Stomach (tissue), 9 donors: ENCODE results near the gene NUDT4. TPM values are rescaled to one million over a fixed set of nuclear protein-coding genes. Genes with fewer than 3 reads are reported as not detected.

Experiments
- DNase-seq, 2 donors: peaks; one replicate each; pipeline versions ENCODE4 v3.0.0 to v3.0.0-alpha.2; 2013 to 2019
- H3K27ac ChIP-seq, 5 donors: fragments of 200-600 bp in 4 of 5; sonication (generic) in 4 of 5; one replicate each; pipeline ENCODE4 v1.5.1; 2013 to 2019; ENCODE audit warnings: mild to moderate bottlenecking in 1 of 5, moderate library complexity in 1 of 5
- H3K27me3 ChIP-seq, 3 donors: fragments of 200-600 bp; sonication (generic); one replicate each; pipeline ENCODE4 v1.5.1; 2017 to 2019; ENCODE audit warnings: mixed run types in 1 of 3
- H3K36me3 ChIP-seq, 4 donors: fragments of 200-600 bp; sonication (generic); 1 replicate in 3 of 4; 2 replicates in 1 of 4; pipeline ENCODE4 v1.5.1; 2016 to 2019
- H3K4me1 ChIP-seq, 4 donors: fragments of 200-600 bp; sonication (generic); one replicate each; pipeline ENCODE4 v1.5.1; 2016 to 2019
- H3K4me3 ChIP-seq, 4 donors: fragments of 200-600 bp; sonication (generic) in 3 of 4; one replicate each; pipeline ENCODE4 v1.5.1; 2016 to 2019; ENCODE audit warnings: mild to moderate bottlenecking in 1 of 4
- H3K9me3 ChIP-seq, 4 donors: fragments of 200-600 bp; sonication (generic); one replicate each; pipeline ENCODE4 v1.5.1; 2016 to 2019
- EP300 ChIP-seq: sonication (generic); formaldehyde crosslinking; IDR thresholded peaks from one replicate; pipeline ENCODE4 v1.6.1; 2017; ENCODE audit warnings: antibody characterized with exemption
- POLR2A ChIP-seq, 4 donors: fragments of 450-650 bp; IDR thresholded peaks; one replicate each; pipeline ENCODE4 v1.6.1; 2016; ENCODE audit warnings: antibody characterized with exemption in 4 of 4, control low read depth in 2 of 4, mild to moderate bottlenecking in 1 of 4, moderate library complexity in 1 of 4
- POLR2AphosphoS5 ChIP-seq, 3 donors: sonication (generic); formaldehyde crosslinking; IDR thresholded peaks; one replicate each; pipeline ENCODE4 v1.6.1; 2016; ENCODE audit warnings: antibody characterized with exemption in 3 of 3
- WGBS, 5 donors: extraction: QIAGEN DNeasy Blood & Tissue Kit in 3 of 5; methylation state at CpG; one replicate each; pipeline versions ENCODE4 v1.1.5 to v1.1.7; 2013 to 2018; 5-methylcytosine and 5-hydroxymethylcytosine counted together
- intact Hi-C: fragments of 100-400 bp; cut with DNase I; formaldehyde crosslinking; loops from one replicate; pipeline ENCODE4 v1.15.1; 2023; ENCODE audit warnings: low total_unique reads
- polyA plus RNA-seq, 3 donors: library from polyadenylated mRNA; stranded (reverse); fragments of 200-250 nt; gene quantifications; one replicate each; pipeline ENCODE4 v1.2.3, GENCODE V29; 2013
- total RNA-seq, 5 donors: library from RNA; depleted of rRNA; stranded (reverse); fragments of >200 nt; gene quantifications; one replicate each; pipeline versions ENCODE4 v1.1.0 to v1.2.3, GENCODE V29; 2014 to 2016
- TF ChIP-seq, protein P1 (sequence below), 7 experiments: fragments of 450-650 bp in 4 of 7; fragments of 200-600 bp in 3 of 7; sonication (generic) in 3 of 7; IDR thresholded peaks; one replicate each; pipeline ENCODE4 v1.5.1; 2016 to 2019; ENCODE audit warnings: antibody characterized with exemption in 7 of 7, control low read depth in 2 of 7, mild to moderate bottlenecking in 1 of 7
- donor health status: healthy with polysubstance abuse.
- donor health status: Bipolar disorder and iron deficiency.
- donor health status: healthy.

The NUDT4 gene
- total and polyA plus RNA-seq, 8 donors: 17.5 to 77.7 (median 29.4) TPM

DNA sequence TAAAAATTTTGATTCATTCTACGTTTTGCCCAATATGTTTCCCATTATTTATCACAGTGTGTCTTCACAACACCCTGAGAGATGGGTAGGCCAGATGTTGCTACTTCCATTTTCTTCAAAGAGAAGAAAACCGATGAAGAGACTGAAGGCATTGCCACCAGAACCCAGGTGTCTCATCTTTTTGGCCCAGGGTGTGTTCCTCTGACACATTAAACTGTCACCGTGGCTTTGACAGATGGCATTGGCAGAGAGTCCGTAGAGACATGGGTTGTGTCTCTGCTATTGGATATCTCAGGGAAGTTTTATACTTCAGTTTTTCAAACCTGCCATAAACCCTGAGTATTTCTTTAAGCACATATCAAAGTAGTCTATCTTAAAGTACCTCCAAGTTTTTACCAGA, 11.3 kb upstream of the NUDT4 start:
- TF ChIP-seq EP300: no peak
- TF ChIP-seq POLR2A (IDR thresholded peaks at IDR 0.05): no peak
- TF ChIP-seq, protein P1, sequence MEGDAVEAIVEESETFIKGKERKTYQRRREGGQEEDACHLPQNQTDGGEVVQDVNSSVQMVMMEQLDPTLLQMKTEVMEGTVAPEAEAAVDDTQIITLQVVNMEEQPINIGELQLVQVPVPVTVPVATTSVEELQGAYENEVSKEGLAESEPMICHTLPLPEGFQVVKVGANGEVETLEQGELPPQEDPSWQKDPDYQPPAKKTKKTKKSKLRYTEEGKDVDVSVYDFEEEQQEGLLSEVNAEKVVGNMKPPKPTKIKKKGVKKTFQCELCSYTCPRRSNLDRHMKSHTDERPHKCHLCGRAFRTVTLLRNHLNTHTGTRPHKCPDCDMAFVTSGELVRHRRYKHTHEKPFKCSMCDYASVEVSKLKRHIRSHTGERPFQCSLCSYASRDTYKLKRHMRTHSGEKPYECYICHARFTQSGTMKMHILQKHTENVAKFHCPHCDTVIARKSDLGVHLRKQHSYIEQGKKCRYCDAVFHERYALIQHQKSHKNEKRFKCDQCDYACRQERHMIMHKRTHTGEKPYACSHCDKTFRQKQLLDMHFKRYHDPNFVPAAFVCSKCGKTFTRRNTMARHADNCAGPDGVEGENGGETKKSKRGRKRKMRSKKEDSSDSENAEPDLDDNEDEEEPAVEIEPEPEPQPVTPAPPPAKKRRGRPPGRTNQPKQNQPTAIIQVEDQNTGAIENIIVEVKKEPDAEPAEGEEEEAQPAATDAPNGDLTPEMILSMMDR (IDR thresholded peaks at IDR 0.05): no peak
- no peak for TF ChIP-seq POLR2AphosphoS5 (IDR thresholded peaks at IDR 0.05)
- H3K36me3 ChIP-seq: no peaks in the 10 kb centered on the region
- H3K4me3 ChIP-seq: no peak overlapping the region
- H3K9me3 ChIP-seq: no peaks in the 10 kb centered on the region
- no peaks in the 10 kb centered on the region for H3K27me3 ChIP-seq
- DNase-seq: no peak
- no peaks in the 10 kb centered on the region for H3K4me1 ChIP-seq
- WGBS, 5 donors: 86 to 93% (median 90%) methylated on average over 4 of the region's 4 CpGs
- no peak overlapping the region for H3K27ac ChIP-seq
- intact Hi-C loops: no loop called here

GRCh38 chr12:93368766-93369165, 9.0 kb upstream of the NUDT4 start:
- Histone ChIP-seq H3K4me1 (peaks cover 0 to 5% (median under 1%) of the 10 kb centered on the region in 4 donors), H3K9me3 (no peaks in the 10 kb centered on the region), H3K27ac (no peak overlapping the region), H3K27me3 (no peaks in the 10 kb centered on the region), H3K36me3 (no peaks in the 10 kb centered on the region), H3K4me3 (no peak overlapping the region)
- TF ChIP-seq EP300 (no peak), POLR2AphosphoS5 (IDR thresholded peaks at IDR 0.05) (no peak), POLR2A (IDR thresholded peaks at IDR 0.05) (no peak)
- TF ChIP-seq, protein P1 (IDR thresholded peaks at IDR 0.05): no peak
- intact Hi-C loops: no loop called here
- DNase-seq: no peak
- 96 to 100% (median 99%) methylated on average over 3 of the region's 3 CpGs for WGBS, 5 donors

DNA sequence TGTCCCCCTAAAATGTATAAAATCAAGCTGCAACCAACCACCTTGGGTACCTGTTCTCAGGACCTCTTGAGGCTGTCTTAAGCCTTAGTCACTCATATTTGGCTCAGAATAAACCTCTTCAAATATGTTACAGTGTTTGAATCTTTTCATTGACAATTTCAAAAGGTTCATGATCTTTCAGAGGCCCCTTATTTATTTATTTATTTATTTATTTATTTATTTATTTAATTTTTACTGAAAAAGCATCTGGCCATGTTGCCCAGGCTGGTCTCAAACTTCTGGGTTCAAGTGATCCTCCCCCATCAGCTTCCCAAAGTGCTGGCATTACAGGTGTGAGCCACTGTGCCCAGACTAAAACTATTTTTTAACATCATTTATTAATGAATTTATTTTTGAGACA, 8.2 kb upstream of the NUDT4 start:
- intact Hi-C loops: no loop called here
- H3K36me3 ChIP-seq: no peaks in the 10 kb centered on the region
- H3K27ac ChIP-seq: no peak overlapping the region

GRCh38 chr12:93370947-93371346, 6.8 kb upstream of the NUDT4 start:
- DNase-seq: no peak
- H3K27me3 ChIP-seq: no peaks in the 10 kb centered on the region
- intact Hi-C loops: no loop called here
- H3K27ac ChIP-seq: no peak overlapping the region
- TF ChIP-seq EP300 (no peak), POLR2AphosphoS5 (IDR thresholded peaks at IDR 0.05) (no peak), POLR2A (IDR thresholded peaks at IDR 0.05) (no peak)
- TF ChIP-seq, protein P1 (IDR thresholded peaks at IDR 0.05): no peak
- peaks cover 5 to 25% (median 16%) of the 10 kb centered on the region in 4 donors for H3K4me1 ChIP-seq
- H3K9me3 ChIP-seq: no peaks in the 10 kb centered on the region
- 92 to 96% (median 93%) methylated on average over 6 of the region's 6 CpGs for WGBS, 5 donors
- no peak overlapping the region for H3K4me3 ChIP-seq
- H3K36me3 ChIP-seq: no peaks in the 10 kb centered on the region

More for the DNA sequence above, 8.2 kb upstream of the NUDT4 start:
- Histone ChIP-seq H3K4me1 (peaks cover 5 to 12% (median 7%) of the 10 kb centered on the region in 4 donors), H3K27me3 (no peaks in the 10 kb centered on the region), H3K9me3 (no peaks in the 10 kb centered on the region), H3K4me3 (no peak overlapping the region)
- DNase-seq: no peak
- TF ChIP-seq, protein P1 (IDR thresholded peaks at IDR 0.05): no peak
- TF ChIP-seq EP300 (no peak), POLR2AphosphoS5 (IDR thresholded peaks at IDR 0.05) (no peak), POLR2A (IDR thresholded peaks at IDR 0.05) (no peak)
